SK-N-MC (cell line): Measurements from ENCODE around the gene GAS6.
"Not testable (repeated sequence)": the region's sequence is repeated elsewhere in the genome, so short reads cannot be mapped to it uniquely, and the experiment has no call there.

Source experiments
- DNase-seq: peaks from one replicate; pipeline ENCODE4 v3.0.0-alpha.2; 2011; ENCODE audit warnings: low read depth, low spot score
- H3K27ac ChIP-seq: fragments of 200-600 bp; sonication (generic); 2 replicates; pipeline ENCODE4 v1.5.1; 2016; ENCODE audit warnings: mixed run types
- H3K36me3 ChIP-seq: fragments of 200-600 bp; sonication (generic); 2 replicates; pipeline ENCODE4 v1.6.1; 2017; ENCODE audit warnings: antibody characterized with exemption, low read length, mixed read lengths; ENCODE audit not compliant: insufficient read depth
- H3K4me3 ChIP-seq: fragments of 200-600 bp; sonication (generic); 2 replicates; pipeline ENCODE4 v1.5.1; 2016
- H3K9ac ChIP-seq: fragments of 200-600 bp; sonication (generic); 2 replicates; pipeline ENCODE4 v1.8.0; 2017; ENCODE audit warnings: mixed run types, mixed read lengths; ENCODE audit not compliant: insufficient read length
- H3K9me3 ChIP-seq: fragments of 200-600 bp; sonication (generic); 2 replicates; pipeline ENCODE4 v1.6.1; 2017; ENCODE audit warnings: low read depth, mild to moderate bottlenecking, antibody characterized with exemption, low read length, moderate library complexity, mixed read lengths
- EZH2 ChIP-seq: fragments of 200-600 bp; sonication (generic); IDR thresholded peaks from one replicate; pipeline ENCODE4 v1.6.1; 2017; ENCODE audit warnings: antibody characterized with exemption
- FOXP2 ChIP-seq: optimal IDR thresholded peaks from 2 replicates; pipeline ENCODE3; 2011; ENCODE audit warnings: mild to moderate bottlenecking, moderate library complexity; ENCODE audit not compliant: insufficient read depth; ENCODE audit errors: extremely low read length, control extremely low read depth
- POLR2AphosphoS5 ChIP-seq: IDR thresholded peaks from 2 replicates; pipeline ENCODE4 v1.6.1; 2012; ENCODE audit warnings: mild to moderate bottlenecking, low read depth, low read length, borderline replicate concordance

The GAS6 gene

DNA sequence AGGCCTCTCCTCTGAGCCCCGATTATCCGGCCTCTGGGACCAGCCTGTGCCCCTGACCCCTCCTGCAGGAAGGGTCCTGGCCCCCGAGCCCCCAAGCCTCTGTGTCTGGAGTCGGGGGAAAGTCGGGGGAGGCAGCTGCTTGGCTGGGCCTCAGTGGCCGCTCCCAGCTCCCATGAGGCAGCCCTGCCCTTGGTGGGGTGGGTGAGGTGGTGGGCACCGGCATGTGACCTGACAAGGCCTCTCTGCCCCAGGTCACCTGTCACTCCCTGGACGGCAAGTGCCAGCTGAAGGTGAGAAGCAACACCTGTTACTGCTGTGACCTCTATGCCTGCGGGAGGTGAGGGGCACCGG, 63.3 kb downstream of the GAS6 start:
- TF ChIP-seq POLR2AphosphoS5 (no peak), EZH2 (no peak)
- Histone ChIP-seq H3K9ac (no peak overlapping the region), H3K36me3 (no peaks in the 10 kb centered on the region), H3K4me3 (no peak overlapping the region), H3K9me3 (no peaks in the 10 kb centered on the region), H3K27ac (no peak overlapping the region)
- DNase-seq = no peak

- TF ChIP-seq EZH2 (no peak), FOXP2 (no peak), POLR2AphosphoS5 (no peak)
- H3K9me3 ChIP-seq = no peaks in the 10 kb centered on the region
- no peaks in the 10 kb centered on the region for H3K36me3 ChIP-seq
- no peak overlapping the region for H3K27ac ChIP-seq
- no peak overlapping the region for H3K4me3 ChIP-seq
- no peak for DNase-seq
- no peak overlapping the region for H3K9ac ChIP-seq
These were observed 65.6 kb downstream of the GAS6 start for GRCh38 chr13:113798200-113798811.

- Histone ChIP-seq H3K4me3 (no peak overlapping the region), H3K27ac (no peak overlapping the region), H3K9me3 (no peaks in the 10 kb centered on the region), H3K9ac (no peak overlapping the region), H3K36me3 (no peaks in the 10 kb centered on the region)
- no peak for TF ChIP-seq EZH2
- no peak for TF ChIP-seq FOXP2
- TF ChIP-seq POLR2AphosphoS5 = no peak
- no peak for DNase-seq
These were observed 66.8 kb downstream of the GAS6 start for GRCh38 chr13:113796964-113797676.

DNA sequence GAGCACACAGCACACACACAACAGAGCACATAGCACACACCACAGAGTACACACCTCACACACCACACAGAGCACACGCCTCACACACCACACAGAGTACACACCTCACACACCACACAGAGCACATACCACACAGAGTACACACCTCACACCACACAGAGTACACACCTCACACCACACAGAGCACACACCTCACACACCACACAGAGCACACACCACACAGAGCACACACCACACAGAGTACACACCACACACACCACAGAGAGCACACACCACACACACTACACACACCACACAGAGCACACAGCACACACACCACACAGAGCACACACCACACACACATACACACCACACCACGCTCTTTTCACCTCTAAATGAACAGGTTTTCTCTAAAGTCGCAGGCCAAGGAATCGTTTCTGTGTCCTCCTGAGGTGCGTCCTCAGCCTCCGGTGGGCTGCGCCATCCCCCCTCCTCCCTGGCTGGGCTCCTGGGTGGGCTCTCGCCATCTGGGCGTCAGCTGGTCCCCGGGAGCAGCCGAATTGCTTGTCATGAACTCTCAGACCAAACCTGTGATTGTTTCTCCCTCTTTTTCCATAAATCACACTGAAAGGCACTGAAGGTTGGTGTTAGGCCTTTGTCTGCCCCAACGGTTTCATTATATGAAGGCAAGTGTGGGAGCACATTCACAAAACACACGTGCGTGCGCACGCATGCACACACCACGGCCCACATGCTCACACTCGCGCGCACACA, 67.5 kb downstream of the GAS6 start:
- no peak overlapping the region for H3K9ac ChIP-seq
- H3K4me3 ChIP-seq = no peak overlapping the region
- DNase-seq = no peak
- no peaks in the 10 kb centered on the region for H3K9me3 ChIP-seq
- TF ChIP-seq POLR2AphosphoS5 (no peak), EZH2 (no peak), FOXP2 (no peak)
- no peaks in the 10 kb centered on the region for H3K36me3 ChIP-seq
- H3K27ac ChIP-seq = no peak overlapping the region

GRCh38 chr13:113795362-113795761, 68.5 kb downstream of the GAS6 start:
- not testable (repeated sequence) for H3K27ac ChIP-seq, H3K9ac ChIP-seq, H3K36me3 ChIP-seq, H3K4me3 ChIP-seq, H3K9me3 ChIP-seq, DNase-seq

GRCh38 chr13:113794764-113795173, 69.1 kb downstream of the GAS6 start:
- TF ChIP-seq FOXP2 = no peak
- no peak for TF ChIP-seq POLR2AphosphoS5
- no peak for TF ChIP-seq EZH2

GRCh38 chr13:113794086-113794485, 69.8 kb downstream of the GAS6 start:
- Histone ChIP-seq H3K9ac (no peak overlapping the region), H3K27ac (no peak overlapping the region), H3K36me3 (no peaks in the 10 kb centered on the region), H3K9me3 (no peaks in the 10 kb centered on the region), H3K4me3 (no peak overlapping the region)
- no peak for TF ChIP-seq POLR2AphosphoS5
- no peak for TF ChIP-seq FOXP2
- no peak for TF ChIP-seq EZH2
- no peak for DNase-seq

More at GRCh38 chr13:113794764-113795173, 69.1 kb downstream of the GAS6 start:
- H3K27ac ChIP-seq = no peak overlapping the region
- H3K9ac ChIP-seq = no peak overlapping the region
- no peaks in the 10 kb centered on the region for H3K36me3 ChIP-seq
- no peak overlapping the region for H3K4me3 ChIP-seq
- DNase-seq = no peak
- H3K9me3 ChIP-seq = no peaks in the 10 kb centered on the region

DNA sequence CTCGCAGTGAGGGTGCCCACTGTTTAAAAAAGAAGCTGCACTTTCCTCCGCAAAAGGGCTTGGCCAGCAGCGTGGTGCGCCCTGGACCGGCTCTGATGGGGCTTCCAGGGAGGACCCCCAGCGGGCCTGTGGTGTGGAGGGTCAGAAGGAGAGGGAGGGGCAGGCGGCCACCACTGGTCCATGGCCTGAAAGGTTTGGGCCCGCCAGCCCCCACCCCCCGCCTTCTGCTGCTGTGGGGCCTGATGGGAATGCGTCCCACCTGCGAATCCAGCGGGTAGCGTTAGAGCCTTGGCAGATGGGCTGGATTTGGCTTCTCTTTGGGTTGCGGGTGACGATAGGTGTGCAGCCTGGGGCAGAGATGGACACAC, 70.2 kb downstream of the GAS6 start:
- TF ChIP-seq EZH2 (no peak), POLR2AphosphoS5 (no peak), FOXP2 (no peak)
- H3K27ac ChIP-seq = no peak overlapping the region

More for the DNA sequence above, 70.2 kb downstream of the GAS6 start:
- no peak for DNase-seq
- H3K9ac ChIP-seq = no peak overlapping the region
- no peak overlapping the region for H3K4me3 ChIP-seq
- H3K36me3 ChIP-seq = no peaks in the 10 kb centered on the region
- no peaks in the 10 kb centered on the region for H3K9me3 ChIP-seq
